GM12878 (cell line): Measurements from ENCODE around the gene COQ7. TPM values are rescaled to one million over a fixed set of nuclear protein-coding genes. Genes with fewer than 3 reads are reported as not detected.

Experiments
- ATAC-seq: fragments of 200-7000 bp; cut with Tn5 transposase; 3 replicates; pipeline ENCODE4 v1.9.1; 2020; ENCODE audit warnings: mild to moderate bottlenecking, moderate library complexity
- BruUV-seq: library from RNA; stranded (reverse); fragments of 400-500 nt; replicated peaks from 2 replicates; lab custom pipeline; 2021; lab: Mats Ljungman, UMichigan
- CTCF ChIA-PET: fragments of 300-600 bp; sonication (Branson Sonifier 250); formaldehyde crosslinking; extraction: SDS; loops from one replicate; lab custom pipeline; 2021; ENCODE audit warnings: inconsistent platforms; lab: Yijun Ruan, JAX
- POLR2A ChIA-PET: fragments of 350-600 bp; formaldehyde crosslinking; extraction: SDS; loops from one replicate; lab custom pipeline; 2021; ENCODE audit warnings: inconsistent platforms; lab: Charles Lee
- RAD21 ChIA-PET: fragments of 300-600 bp; sonication (Branson Sonifier 250); formaldehyde crosslinking; loops from one replicate; lab custom pipeline; 2023; ENCODE audit warnings: antibody characterized with exemption; ENCODE audit not compliant: unreplicated experiment; lab: Charles Lee
- SMC1A ChIA-PET: fragments of 300-600 bp; sonication (Branson Sonifier 250); formaldehyde crosslinking; loops from one replicate; lab custom pipeline; 2023; ENCODE audit not compliant: unreplicated experiment, uncharacterized antibody; lab: Charles Lee
- DNase-seq: peaks from one replicate; pipeline ENCODE4 v3.0.0-alpha.2; 2011; ENCODE audit warnings: low read depth, low spot score
- FAIRE-seq: peaks from 3 replicates; lab custom pipeline; 2011; peaks lifted over from hg19 to GRCh38; lab: Jason Lieb, UNC
- H2AFZ ChIP-seq: 2 replicates; pipeline ENCODE4 v1.6.0; 2011; ENCODE audit warnings: low read depth, low read length, control low read depth; ENCODE audit not compliant: control insufficient read depth
- H3K27ac ChIP-seq: 2 replicates; pipeline ENCODE4 v1.5.1; 2011; ENCODE audit warnings: control low read depth; ENCODE audit not compliant: control insufficient read depth, insufficient read depth
- H3K27me3 ChIP-seq, 2 experiments: replicated peaks in 1 of 2; 2 replicates each; pipeline versions ENCODE4 v1.6.0 to v1.6.1; 2011; ENCODE audit warnings: low read length in 1 of 2; ENCODE audit not compliant: control insufficient read depth in 2 of 2, insufficient read depth in 2 of 2
- H3K36me3 ChIP-seq, 2 experiments: 2 replicates each; pipeline ENCODE4 v1.5.1; 2011; ENCODE audit warnings: low read length in 1 of 2; ENCODE audit not compliant: control insufficient read depth in 2 of 2, insufficient read depth in 2 of 2
- H3K4me1 ChIP-seq: 2 replicates; pipeline ENCODE4 v1.6.1; 2011; ENCODE audit warnings: mild to moderate bottlenecking, low read length, moderate library complexity, mixed read lengths; ENCODE audit not compliant: control insufficient read depth, insufficient read depth
- H3K4me2 ChIP-seq: 2 replicates; pipeline ENCODE4 v1.6.0; 2011; ENCODE audit warnings: control low read depth; ENCODE audit not compliant: control insufficient read depth, insufficient read depth
- H3K4me3 ChIP-seq: fragments of 200-600 bp; sonication (generic); 2 replicates; pipeline ENCODE4 v1.5.1; 2016
- H3K79me2 ChIP-seq: 2 replicates; pipeline ENCODE4 v1.6.0; 2011; ENCODE audit warnings: low read length; ENCODE audit not compliant: control insufficient read depth, insufficient read depth
- H3K9ac ChIP-seq: 2 replicates; pipeline ENCODE4 v1.8.0; 2011; ENCODE audit warnings: low read length, control low read depth, mixed read lengths; ENCODE audit not compliant: control insufficient read depth, insufficient read depth
- H3K9me3 ChIP-seq: replicated peaks from 3 replicates; pipeline ENCODE4 v1.5.1; 2011; ENCODE audit warnings: mild to moderate bottlenecking, low read length; ENCODE audit not compliant: control insufficient read depth, insufficient read depth
- H4K20me1 ChIP-seq: 2 replicates; pipeline ENCODE4 v1.6.0; 2011; ENCODE audit not compliant: control insufficient read depth, insufficient read depth
- BMI1 ChIP-seq: fragments of 450-650 bp; IDR thresholded peaks from 2 replicates; pipeline ENCODE4 v1.6.1; 2016; ENCODE audit warnings: mild to moderate bottlenecking, moderate library complexity, borderline replicate concordance
- CHD4 ChIP-seq: fragments of 200-600 bp; sonication (generic); IDR thresholded peaks from 2 replicates; pipeline ENCODE4 v1.6.1; 2016; ENCODE audit warnings: mild to moderate bottlenecking
- CREM ChIP-seq: IDR thresholded peaks from 2 replicates; pipeline ENCODE4 v1.6.1; 2014; ENCODE audit warnings: antibody characterized with exemption, low read depth
- EED ChIP-seq: sonication (generic); IDR thresholded peaks from 2 replicates; pipeline ENCODE4 v1.6.1; 2016; ENCODE audit warnings: antibody characterized with exemption, low read depth
- GATAD2B ChIP-seq: fragments of 450-650 bp; conservative IDR thresholded peaks from 2 replicates; pipeline ENCODE4 v1.6.1; 2017; ENCODE audit warnings: low read depth, mild to moderate bottlenecking, moderate library complexity
- IKZF1 ChIP-seq: fragments of 450-650 bp; conservative IDR thresholded peaks from 2 replicates; pipeline ENCODE4 v1.6.1; 2017; ENCODE audit warnings: antibody characterized with exemption, mild to moderate bottlenecking
- IKZF2 ChIP-seq, 2 experiments: fragments of 450-650 bp; IDR thresholded peaks; 2 replicates each; pipeline ENCODE4 v1.6.1; 2017; ENCODE audit warnings: mild to moderate bottlenecking in 2 of 2, moderate library complexity in 2 of 2
- NBN ChIP-seq: fragments of 450-650 bp; IDR thresholded peaks from 2 replicates; pipeline ENCODE4 v1.6.1; 2016
- NFIC ChIP-seq: IDR thresholded peaks from 2 replicates; pipeline ENCODE4 v1.6.1; 2012; ENCODE audit warnings: low read depth, mild to moderate bottlenecking, inconsistent platforms, low read length, moderate library complexity
- PAX5 ChIP-seq: IDR thresholded peaks from 2 replicates; pipeline ENCODE4 v1.6.1; 2011; ENCODE audit warnings: low read depth, low read length, borderline replicate concordance
- RAD51 ChIP-seq: fragments of 450-650 bp; IDR thresholded peaks from 2 replicates; pipeline ENCODE4 v1.6.1; 2016; ENCODE audit warnings: moderate library complexity, mild to moderate bottlenecking, inconsistent platforms
- RELA ChIP-seq: fragments of 450-650 bp; IDR thresholded peaks from 2 replicates; pipeline ENCODE4 v1.8.0; 2014; ENCODE audit warnings: borderline replicate concordance; ENCODE audit not compliant: partially characterized antibody
- RUNX3 ChIP-seq: IDR thresholded peaks from 2 replicates; pipeline ENCODE4 v1.6.1; 2012; ENCODE audit warnings: low read length, inconsistent platforms
- SMARCA5 ChIP-seq: fragments of 450-650 bp; IDR thresholded peaks from 2 replicates; pipeline ENCODE4 v1.6.1; 2017; ENCODE audit warnings: mild to moderate bottlenecking
- YY1 ChIP-seq: IDR thresholded peaks from 2 replicates; pipeline ENCODE4 v1.6.1; 2011; ENCODE audit warnings: low read depth, mild to moderate bottlenecking, low read length
- ZNF217 ChIP-seq: fragments of 450-650 bp; IDR thresholded peaks from 2 replicates; pipeline ENCODE4 v1.6.1; 2017; ENCODE audit warnings: antibody characterized with exemption, mild to moderate bottlenecking
- ZNF622 ChIP-seq: fragments of 450-650 bp; IDR thresholded peaks from 2 replicates; pipeline ENCODE4 v1.6.1; 2017; ENCODE audit warnings: mild to moderate bottlenecking, inconsistent platforms
- WGBS: methylation state at CpG from one replicate; pipeline ENCODE4 v1.1.6; 2016; ENCODE audit warnings: low lambda C conversion rate; ENCODE audit not compliant: insufficient replicate concordance, insufficient coverage; ENCODE audit errors: missing lambda C conversion rate; 5-methylcytosine and 5-hydroxymethylcytosine counted together
- in situ Hi-C: fragments of 300-500 bp; cut with MboI; formaldehyde crosslinking; loops from 9 replicates; pipeline ENCODE4 v1.14.3; 2018; ENCODE audit warnings: mixed read lengths
- intact Hi-C: fragments of 100-400 bp; cut with micrococcal nuclease; formaldehyde crosslinking; loops from one replicate; pipeline ENCODE4 v1.14.2; 2022; ENCODE audit not compliant: unreplicated experiment
- polyA plus RNA-seq, 11 experiments: library from polyadenylated mRNA; depleted of rRNA in 4 of 11; unstranded in 6 of 11; stranded (reverse) in 5 of 11; fragments of >200 nt; fragmentation: Nextera tagmentation in 4 of 11; fragmentation: Illumina TruSeq in 1 of 11; extraction: Ambion mirVana in 4 of 11; extraction: Trizol in 1 of 11; gene quantifications; 1 replicate in 1 of 11; 2 replicates in 10 of 11; pipeline versions ENCODE4 v1.2.1 to v1.2.3, GENCODE V29; 2011 to 2016; ENCODE audit warnings: inconsistent platforms in 2 of 11, missing spikeins in 2 of 11, low read depth in 1 of 11
- total RNA-seq, 4 experiments: library from RNA; depleted of rRNA in 3 of 4; stranded (reverse); fragments of >200 nt in 3 of 4; fragmentation: Illumina TruSeq in 1 of 4; extraction: Trizol in 1 of 4; gene quantifications; 2 replicates each; pipeline versions ENCODE4 v1.2.1 to v1.2.3, GENCODE V29; 2013 to 2021
- TF ChIP-seq, protein P1 (sequence below): fragments of 450-650 bp; IDR thresholded peaks from 2 replicates; pipeline ENCODE4 v1.6.1; 2017; ENCODE audit warnings: low read depth, mild to moderate bottlenecking, moderate library complexity
- TF ChIP-seq, protein P2 (sequence below): fragments of 450-650 bp; IDR thresholded peaks from 2 replicates; pipeline ENCODE4 v1.6.1; 2016; ENCODE audit warnings: mild to moderate bottlenecking

COQ7 gene
- total and polyA plus RNA-seq, 10 of the 15 experiments (the other 5 are each of a cell fraction or from before 2014, with no cell fraction given), result 3.2 to 21.9 (median 13.0) TPM

DNA sequence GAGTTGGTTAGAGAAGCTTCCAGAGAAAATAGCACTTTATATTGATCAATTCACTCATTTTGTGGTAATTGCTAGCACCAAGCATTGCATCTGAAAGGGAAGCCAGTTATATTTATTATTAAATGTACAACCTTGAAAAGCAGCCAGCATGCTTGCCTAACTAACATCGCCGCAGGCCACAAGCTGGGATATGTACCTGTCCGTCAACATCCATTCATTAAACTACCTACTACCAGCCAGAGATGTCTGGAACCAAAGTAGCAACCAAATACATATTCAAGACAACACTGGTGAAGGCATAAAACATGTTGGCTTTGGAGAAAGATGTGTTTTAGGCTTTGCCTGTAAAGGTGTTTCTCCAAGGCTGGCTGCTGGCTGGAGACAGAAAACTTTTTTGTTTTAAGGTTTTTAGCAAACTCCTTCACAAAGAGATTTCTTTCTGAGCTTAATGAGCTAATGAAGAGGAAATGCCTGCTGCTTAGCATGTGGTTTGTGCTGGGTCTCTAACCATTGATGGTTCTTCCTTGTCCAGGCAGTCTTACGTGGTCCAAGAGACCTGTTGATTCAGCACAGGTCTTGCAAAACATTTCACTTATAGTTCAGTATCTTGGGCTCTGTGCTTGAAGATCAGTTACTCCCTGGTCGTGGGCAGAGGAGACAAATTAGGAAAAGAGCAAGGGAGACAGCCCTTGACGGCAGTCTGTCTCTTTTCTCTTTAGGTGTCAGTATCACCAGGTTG lies 49.5 kb downstream of the COQ7 start (continued):
- TF ChIP-seq RELA, result no peak
- 0 out of 2 replicates have a peak, but pooled peaks have one; percentile 23 for TF ChIP-seq IKZF1
- no peak for TF ChIP-seq RAD51
- TF ChIP-seq ZNF217, result no peak
- peak; percentile 49 for TF ChIP-seq RUNX3
- no peak for TF ChIP-seq CREM

DNA sequence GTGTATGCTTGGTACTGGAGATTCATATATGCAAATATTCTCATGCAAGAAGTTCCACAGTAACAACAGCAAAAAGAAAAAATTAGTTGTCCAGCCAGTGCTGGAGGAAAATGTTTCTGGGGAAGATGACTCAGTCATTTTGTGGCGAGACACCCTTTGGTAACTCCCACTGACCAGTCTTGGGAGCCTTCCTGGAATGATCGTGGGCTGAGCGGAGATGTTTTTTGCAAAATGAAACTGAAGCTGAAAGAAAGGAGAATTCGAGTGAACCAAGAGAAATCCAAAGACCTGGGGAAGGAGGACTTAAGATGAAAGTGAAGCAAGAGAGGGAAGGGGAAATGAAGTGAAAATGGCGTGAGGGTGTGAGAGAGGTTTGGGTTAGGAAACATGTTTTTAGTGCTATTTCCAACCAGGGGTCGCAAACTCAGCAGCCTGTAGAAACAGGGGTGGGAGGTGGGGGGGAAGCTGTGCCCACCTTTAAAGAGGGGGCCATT lies 51.6 kb downstream of the COQ7 start:
- intact Hi-C loops, result no loop called here
- Histone ChIP-seq H3K4me2 (peak overlapping the region; percentile 56), H3K4me1 (peaks cover 26% of the 10 kb centered on the region), H3K9me3 (no peaks in the 10 kb centered on the region), H3K4me3 (peak overlapping the region; percentile 66), H3K27ac (peak overlapping the region; percentile 62), H3K79me2 (peaks cover 3% of the 10 kb centered on the region; the same call in 1 of the 2 replicates), H3K9ac (peak overlapping the region; percentile 60), H3K27me3 (no peaks in the 10 kb centered on the region), H3K36me3 (no peaks in the 10 kb centered on the region; a peak in 1 of 4 replicates), H4K20me1 (no peaks in the 10 kb centered on the region), H2AFZ (peak overlapping the region; percentile 54)
- RAD21 ChIA-PET, result interaction anchor here (0.5 to 1.6 kb wide), 5 partner anchors 10 to 1438 kb away, joined by 3 to 11 read pairs (median 4); no protein-coding TSS in a partner anchor
- CTCF ChIA-PET, result interaction anchor here (0.8 to 2.0 kb wide), 4 partner anchors 8 to 33 kb away, joined by 3 to 11 read pairs (median 4); no protein-coding TSS in a partner anchor
- SMC1A ChIA-PET, result interaction anchor here (0.6 to 4.8 kb wide), 9 partner anchors 11 to 400 kb away, joined by 3 to 60 read pairs (median 4); no protein-coding TSS in a partner anchor
- TF ChIP-seq GATAD2B (no peak), YY1 (0 out of 2 replicates have a peak, but pooled peaks have one; percentile 8), CHD4 (no peak), NFIC (peak; percentile 18; the same call in 1 of the 2 replicates), SMARCA5 (no peak), NBN (0 out of 2 replicates have a peak, but pooled peaks have one; percentile 34), EED (peak; percentile 67), ZNF622 (no peak), PAX5 (peak; percentile 64; the same call in 1 of the 2 replicates), BMI1 (0 out of 2 replicates have a peak, but pooled peaks have one; percentile 24), RUNX3 (peak; percentile 54), IKZF1 (peak; percentile 62), IKZF2 (IDR thresholded peaks at IDR 0.05) (peak; percentile 47 to 79; a peak in 3 of 4 replicates)
- TF ChIP-seq, protein P1, sequence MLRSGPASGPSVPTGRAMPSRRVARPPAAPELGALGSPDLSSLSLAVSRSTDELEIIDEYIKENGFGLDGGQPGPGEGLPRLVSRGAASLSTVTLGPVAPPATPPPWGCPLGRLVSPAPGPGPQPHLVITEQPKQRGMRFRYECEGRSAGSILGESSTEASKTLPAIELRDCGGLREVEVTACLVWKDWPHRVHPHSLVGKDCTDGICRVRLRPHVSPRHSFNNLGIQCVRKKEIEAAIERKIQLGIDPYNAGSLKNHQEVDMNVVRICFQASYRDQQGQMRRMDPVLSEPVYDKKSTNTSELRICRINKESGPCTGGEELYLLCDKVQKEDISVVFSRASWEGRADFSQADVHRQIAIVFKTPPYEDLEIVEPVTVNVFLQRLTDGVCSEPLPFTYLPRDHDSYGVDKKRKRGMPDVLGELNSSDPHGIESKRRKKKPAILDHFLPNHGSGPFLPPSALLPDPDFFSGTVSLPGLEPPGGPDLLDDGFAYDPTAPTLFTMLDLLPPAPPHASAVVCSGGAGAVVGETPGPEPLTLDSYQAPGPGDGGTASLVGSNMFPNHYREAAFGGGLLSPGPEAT, result peak; percentile 64
- TF ChIP-seq, protein P2, sequence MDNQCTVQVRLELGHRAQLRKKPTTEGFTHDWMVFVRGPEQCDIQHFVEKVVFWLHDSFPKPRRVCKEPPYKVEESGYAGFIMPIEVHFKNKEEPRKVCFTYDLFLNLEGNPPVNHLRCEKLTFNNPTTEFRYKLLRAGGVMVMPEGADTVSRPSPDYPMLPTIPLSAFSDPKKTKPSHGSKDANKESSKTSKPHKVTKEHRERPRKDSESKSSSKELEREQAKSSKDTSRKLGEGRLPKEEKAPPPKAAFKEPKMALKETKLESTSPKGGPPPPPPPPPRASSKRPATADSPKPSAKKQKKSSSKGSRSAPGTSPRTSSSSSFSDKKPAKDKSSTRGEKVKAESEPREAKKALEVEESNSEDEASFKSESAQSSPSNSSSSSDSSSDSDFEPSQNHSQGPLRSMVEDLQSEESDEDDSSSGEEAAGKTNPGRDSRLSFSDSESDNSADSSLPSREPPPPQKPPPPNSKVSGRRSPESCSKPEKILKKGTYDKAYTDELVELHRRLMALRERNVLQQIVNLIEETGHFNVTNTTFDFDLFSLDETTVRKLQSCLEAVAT, result peak; percentile 33; the same call in 1 of the 2 replicates
- ATAC-seq (peak; percentile 2; the same call in 2 of the 3 replicates), FAIRE-seq (peak; percentile 65), DNase-seq (no peak)
- 1% methylated on average over 6 of the region's 6 CpGs for WGBS
- in situ Hi-C loops, result no loop called here
- BruUV-seq, result no TSS peak
- POLR2A ChIA-PET, result interaction anchor here (1.1 to 4.2 kb wide), 4 partner anchors 8 to 52 kb away, joined by 4 to 26 read pairs (median 9); partner anchors contain the start of gene COQ7
